PC-3 (cell line): ENCODE results near the gene EFR3B.

ENCODE experiments used
- EZH2 ChIP-seq: fragments of 300-600 bp; sonication (generic); IDR thresholded peaks from one replicate; pipeline ENCODE4 v1.6.1; 2017; ENCODE audit warnings: antibody characterized with exemption, mild to moderate bottlenecking, low read length; ENCODE audit not compliant: unreplicated experiment
- EZH2phosphoT487 ChIP-seq: fragments of 300-600 bp; sonication (generic); IDR thresholded peaks from 2 replicates; pipeline ENCODE4 v1.6.1; 2018; ENCODE audit warnings: mild to moderate bottlenecking, antibody characterized with exemption, low read length, borderline replicate concordance
- TF ChIP-seq, protein P1 (sequence below): fragments of 300-600 bp; sonication (generic); conservative IDR thresholded peaks from 2 replicates; pipeline ENCODE4 v1.5.1; 2017; ENCODE audit warnings: antibody characterized with exemption, low read depth, mild to moderate bottlenecking, low read length

DNA sequence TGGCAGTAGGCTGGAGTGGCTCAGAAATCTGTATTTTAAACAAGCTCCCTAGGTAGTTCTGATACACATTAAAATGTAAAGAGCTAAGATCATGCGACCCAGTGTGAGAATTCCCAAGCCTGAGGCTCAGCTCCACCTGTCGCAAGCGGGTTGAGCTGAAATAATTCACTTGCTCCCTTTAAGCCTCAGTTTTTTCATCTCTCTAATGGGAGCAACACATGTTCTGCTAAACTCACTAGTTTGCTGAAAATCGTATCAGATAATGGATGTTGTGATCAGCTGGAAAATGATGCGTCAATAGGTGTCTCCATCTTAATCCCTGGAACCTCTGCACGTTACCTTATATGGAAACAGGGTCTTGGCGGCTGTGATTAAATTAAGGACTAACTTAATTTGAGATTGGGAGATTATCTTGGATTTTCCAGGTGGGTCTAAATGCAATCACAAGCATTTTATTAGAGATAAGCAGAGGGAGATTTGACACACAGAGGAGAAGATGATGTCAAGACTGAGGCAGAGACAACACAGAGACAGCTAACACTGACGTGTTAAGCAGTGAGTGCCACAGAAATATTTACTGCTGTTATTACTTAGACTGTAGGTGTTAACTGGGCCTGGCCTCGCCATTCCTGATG, 73.5 kb downstream of the EFR3B start:
- TF ChIP-seq, protein P1, sequence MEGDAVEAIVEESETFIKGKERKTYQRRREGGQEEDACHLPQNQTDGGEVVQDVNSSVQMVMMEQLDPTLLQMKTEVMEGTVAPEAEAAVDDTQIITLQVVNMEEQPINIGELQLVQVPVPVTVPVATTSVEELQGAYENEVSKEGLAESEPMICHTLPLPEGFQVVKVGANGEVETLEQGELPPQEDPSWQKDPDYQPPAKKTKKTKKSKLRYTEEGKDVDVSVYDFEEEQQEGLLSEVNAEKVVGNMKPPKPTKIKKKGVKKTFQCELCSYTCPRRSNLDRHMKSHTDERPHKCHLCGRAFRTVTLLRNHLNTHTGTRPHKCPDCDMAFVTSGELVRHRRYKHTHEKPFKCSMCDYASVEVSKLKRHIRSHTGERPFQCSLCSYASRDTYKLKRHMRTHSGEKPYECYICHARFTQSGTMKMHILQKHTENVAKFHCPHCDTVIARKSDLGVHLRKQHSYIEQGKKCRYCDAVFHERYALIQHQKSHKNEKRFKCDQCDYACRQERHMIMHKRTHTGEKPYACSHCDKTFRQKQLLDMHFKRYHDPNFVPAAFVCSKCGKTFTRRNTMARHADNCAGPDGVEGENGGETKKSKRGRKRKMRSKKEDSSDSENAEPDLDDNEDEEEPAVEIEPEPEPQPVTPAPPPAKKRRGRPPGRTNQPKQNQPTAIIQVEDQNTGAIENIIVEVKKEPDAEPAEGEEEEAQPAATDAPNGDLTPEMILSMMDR = no peak
- TF ChIP-seq EZH2phosphoT487 (no peak), EZH2 (no peak)
